Amniotic stem cell (primary cell): ENCODE results near the gene PPP1R11.
"Not testable (repeated sequence)": the region's sequence is repeated elsewhere in the genome, so short reads cannot be mapped to it uniquely, and the experiment has no call there.

Experiments used
- DNase-seq: peaks from one replicate; lab custom pipeline; 2025; lab: John Stamatoyannopoulos, UW

PPP1R11 gene

GRCh38 chr6:30097902-30098768 lies 31.1 kb downstream of the PPP1R11 start:
- no peak for DNase-seq

- no peak for DNase-seq
These were observed 33.2 kb downstream of the PPP1R11 start for GRCh38 chr6:30100154-30100553.

GRCh38 chr6:30100585-30101443 lies 33.8 kb downstream of the PPP1R11 start:
- no peak for DNase-seq

- DNase-seq = peak; percentile 32
These were observed 34.7 kb downstream of the PPP1R11 start for GRCh38 chr6:30101444-30102413.

- no peak for DNase-seq
These were observed 35.5 kb downstream of the PPP1R11 start for GRCh38 chr6:30102414-30102969.

- peak; percentile 54 for DNase-seq
These were observed 36.2 kb downstream of the PPP1R11 start for GRCh38 chr6:30102970-30103871.

- no peak for DNase-seq
These were observed 36.8 kb downstream of the PPP1R11 start for GRCh38 chr6:30103872-30104179.

- no peak for DNase-seq
These were observed 37.7 kb downstream of the PPP1R11 start for GRCh38 chr6:30104661-30105060.

GRCh38 chr6:30111266-30111856 lies 44.4 kb downstream of the PPP1R11 start:
- DNase-seq = no peak

GRCh38 chr6:30112402-30112994 lies 45.5 kb downstream of the PPP1R11 start:
- DNase-seq = no peak

GRCh38 chr6:30113003-30113759 lies 46.2 kb downstream of the PPP1R11 start, which contains the start of gene TRIM31:
Gene TRIM31, minus strand, starts transcription at chr6:30113090. Its CDS starts 285 bp downstream, at chr6:30112805.
- no peak for DNase-seq

GRCh38 chr6:30113841-30114240 lies 46.8 kb downstream of the PPP1R11 start:
- DNase-seq = no peak

- DNase-seq = no peak
These were observed 49.7 kb downstream of the PPP1R11 start for GRCh38 chr6:30116724-30117123.

- not testable (repeated sequence) for DNase-seq
These were observed 51.7 kb downstream of the PPP1R11 start for GRCh38 chr6:30118691-30119090.
